ENCODE measurements around the gene CMIP. TPM values are rescaled to one million over a fixed set of nuclear protein-coding genes. Genes with fewer than 3 reads are reported as not detected.
"Not testable (repeated sequence)": the region's sequence is repeated elsewhere in the genome, so short reads cannot be mapped to it uniquely, and the experiment has no call there.

CMIP gene
- total and polyA plus RNA-seq, 3 experiments from 2014 or later, result 1.0 to 24.4 (median 23.6) TPM

DNA sequence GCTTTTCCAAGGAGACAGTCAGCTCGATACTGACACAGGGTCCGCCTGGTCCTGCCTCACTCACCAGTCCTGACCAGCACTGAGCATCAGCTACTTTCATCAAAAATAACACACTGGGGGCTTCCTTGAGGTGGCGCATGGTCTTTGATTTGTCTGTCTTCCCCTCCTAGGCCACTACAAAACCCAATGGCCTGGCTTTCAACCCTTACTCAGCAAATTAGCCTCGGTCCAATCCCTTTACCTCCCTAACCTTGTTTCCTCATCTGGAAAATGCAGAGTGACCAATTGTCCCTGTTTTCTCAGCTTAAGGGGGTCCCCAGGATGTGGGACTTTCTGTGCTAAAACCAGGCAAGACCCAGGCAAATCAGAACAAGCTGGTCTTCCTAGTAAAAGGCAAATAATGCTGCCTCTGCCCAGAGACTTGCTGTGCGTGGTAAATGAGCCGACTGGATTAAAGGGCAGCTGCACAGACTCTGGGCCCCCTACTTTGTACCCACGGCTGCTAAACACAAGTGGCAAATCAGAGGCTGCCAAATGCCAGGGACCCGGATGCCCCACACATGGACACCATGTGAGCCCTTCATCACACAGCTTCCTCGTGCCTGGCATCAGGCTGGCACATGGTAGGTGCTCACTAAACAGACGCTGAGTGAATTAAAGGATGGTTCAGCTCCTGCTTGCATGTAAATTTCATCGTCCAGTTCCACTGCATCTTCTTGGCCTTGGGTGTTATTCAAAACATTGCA, 31.2 kb upstream of the CMIP start:
- no peaks in the 10 kb centered on the region for H3K9me3 ChIP-seq (ENCODE audit: low read length)
- no peak for DNase-seq
- ChIA-PET CTCF (interaction anchor here (1.2 to 1.3 kb wide), 2 partner anchors 10 to 15 kb away, joined by 5 read pairs; no protein-coding TSS in a partner anchor), POLR2A (no interaction called here)
- no peaks in the 10 kb centered on the region for H3K36me3 Mint-ChIP-seq
- no peaks in the 10 kb centered on the region for H3K4me1 ChIP-seq (ENCODE audit: insufficient read depth, low read length)
- peak overlapping the region in 2 of 8 donors; percentile 32 to 50 for H3K27ac Mint-ChIP-seq
- H3K9me3 Mint-ChIP-seq, result no peaks in the 10 kb centered on the region
- peaks cover 2 to 3% of the 10 kb centered on the region in 2 donors for H3K27me3 Mint-ChIP-seq
- H3K36me3 ChIP-seq (ENCODE audit: insufficient read depth, low read length), result no peaks in the 10 kb centered on the region
- H3K4me3 Mint-ChIP-seq, result no peak overlapping the region
- H3K4me3 ChIP-seq (ENCODE audit: low read length), result no peak overlapping the region
- H3K27ac ChIP-seq (ENCODE audit: low read depth, low read length), result no peak overlapping the region
- H3K4me1 Mint-ChIP-seq, result no peaks in the 10 kb centered on the region
- no peaks in the 10 kb centered on the region for H3K27me3 ChIP-seq (ENCODE audit: insufficient read depth, low read length, poor library complexity, severe bottlenecking)

DNA sequence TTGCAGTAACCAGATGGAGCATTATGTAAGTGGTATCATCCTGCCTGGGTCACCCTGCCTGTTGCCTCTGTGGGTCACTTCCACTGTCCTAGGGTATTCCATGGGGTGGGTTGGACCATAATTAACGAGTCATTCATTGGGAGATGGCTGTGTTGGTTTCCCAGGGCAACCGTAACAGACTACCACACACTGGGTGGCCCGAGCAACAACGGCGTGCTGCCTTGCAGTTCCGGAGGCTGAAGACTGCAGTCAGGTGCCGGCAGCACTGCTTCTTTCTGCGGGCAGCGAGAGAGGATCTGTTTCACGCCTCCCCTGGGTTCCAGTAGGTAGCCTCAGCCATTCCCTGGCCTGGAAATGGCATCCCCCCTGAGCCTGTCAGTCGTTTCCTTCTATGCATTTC, 28.9 kb upstream of the CMIP start:
- no peak overlapping the region for H3K4me3 ChIP-seq (ENCODE audit: low read length)
- no peaks in the 10 kb centered on the region for H3K4me1 ChIP-seq (ENCODE audit: insufficient read depth, low read length)
- DNase-seq, result no peak
- ChIA-PET POLR2A (no interaction called here), CTCF (interaction anchor here (2.3 kb wide), 1 partner anchor 12 kb away, joined by 7 read pairs; no protein-coding TSS in a partner anchor)
- Mint-ChIP-seq H3K9me3 (peaks cover 0 to 1% (median 0%) of the 10 kb centered on the region in 5 donors), H3K4me1 (no peaks in the 10 kb centered on the region), H3K27ac (peak overlapping the region in 1 of 8 donors; percentile 33), H3K27me3 (no peaks in the 10 kb centered on the region), H3K4me3 (no peak overlapping the region), H3K36me3 (no peaks in the 10 kb centered on the region)
- H3K27me3 ChIP-seq (ENCODE audit: insufficient read depth, low read length, poor library complexity, severe bottlenecking), result no peaks in the 10 kb centered on the region
- no peaks in the 10 kb centered on the region for H3K9me3 ChIP-seq (ENCODE audit: low read length)
- no peak overlapping the region for H3K27ac ChIP-seq (ENCODE audit: low read depth, low read length)
- no peaks in the 10 kb centered on the region for H3K36me3 ChIP-seq (ENCODE audit: insufficient read depth, low read length)

DNA sequence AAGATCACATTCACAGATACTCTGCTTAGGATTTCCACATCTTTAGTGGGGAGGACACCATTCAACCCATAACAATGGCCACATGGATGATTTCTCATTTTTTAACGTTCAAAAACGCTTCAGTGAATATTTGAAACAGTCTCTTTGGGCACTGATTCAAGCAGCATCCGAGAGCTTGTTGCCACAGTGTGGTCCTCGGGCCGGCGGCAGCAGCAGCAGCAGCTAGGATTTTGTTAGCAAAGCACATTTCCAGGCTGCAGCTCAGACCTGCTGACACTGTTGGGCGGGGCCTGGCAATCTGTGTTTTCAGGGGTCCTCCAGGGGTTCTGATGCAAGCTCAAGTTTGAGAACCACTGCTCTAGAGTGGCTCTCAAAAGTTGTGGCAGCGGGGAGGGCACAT, 27.9 kb upstream of the CMIP start:
- CTCF ChIA-PET, result interaction anchor here (2.3 kb wide), 1 partner anchor 13 kb away, joined by 7 read pairs; no protein-coding TSS in a partner anchor
- H3K4me3 Mint-ChIP-seq, result no peak overlapping the region

DNA sequence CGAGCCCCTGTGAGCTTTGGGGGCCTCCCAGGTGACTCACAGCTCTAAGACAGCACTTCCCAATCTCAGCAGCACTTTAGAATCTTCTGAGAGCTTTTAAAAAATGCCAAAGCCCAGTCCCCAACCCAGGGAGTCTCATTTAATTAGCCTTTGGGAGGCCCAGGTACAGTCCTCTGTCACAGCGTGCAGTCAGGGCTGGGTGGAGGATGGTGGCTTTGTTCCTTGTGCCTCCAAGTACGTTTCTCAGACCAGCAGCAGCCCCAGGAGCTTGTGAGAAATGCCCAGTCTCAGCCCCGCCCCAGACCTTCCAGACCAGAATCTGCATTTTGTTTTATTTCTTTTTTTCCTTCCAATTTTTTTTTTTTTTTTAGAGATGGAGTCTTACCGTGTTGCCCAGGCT, 27.4 kb upstream of the CMIP start:
- Mint-ChIP-seq H3K4me3 (no peak overlapping the region), H3K27ac (no peak overlapping the region), H3K27me3 (no peaks in the 10 kb centered on the region), H3K36me3 (no peaks in the 10 kb centered on the region), H3K4me1 (no peaks in the 10 kb centered on the region), H3K9me3 (peaks cover 0 to 1% (median 0%) of the 10 kb centered on the region in 5 donors)
- Histone ChIP-seq H3K27me3 (ENCODE audit: insufficient read depth, low read length, poor library complexity, severe bottlenecking) (no peaks in the 10 kb centered on the region), H3K9me3 (ENCODE audit: low read length) (no peaks in the 10 kb centered on the region), H3K36me3 (ENCODE audit: insufficient read depth, low read length) (no peaks in the 10 kb centered on the region), H3K27ac (ENCODE audit: low read depth, low read length) (no peak overlapping the region), H3K4me1 (ENCODE audit: insufficient read depth, low read length) (no peaks in the 10 kb centered on the region), H3K4me3 (ENCODE audit: low read length) (no peak overlapping the region)
- POLR2A ChIA-PET, result no interaction called here
- DNase-seq, result no peak
- CTCF ChIA-PET, result interaction anchor here (2.3 kb wide), 1 partner anchor 14 kb away, joined by 7 read pairs; no protein-coding TSS in a partner anchor

More for the DNA sequence above, 27.9 kb upstream of the CMIP start:
- Mint-ChIP-seq H3K9me3 (peaks cover 0 to 1% (median 0%) of the 10 kb centered on the region in 5 donors), H3K36me3 (no peaks in the 10 kb centered on the region), H3K27ac (no peak overlapping the region), H3K4me1 (no peaks in the 10 kb centered on the region), H3K27me3 (no peaks in the 10 kb centered on the region)
- Histone ChIP-seq H3K4me3 (ENCODE audit: low read length) (no peak overlapping the region), H3K36me3 (ENCODE audit: insufficient read depth, low read length) (no peaks in the 10 kb centered on the region), H3K4me1 (ENCODE audit: insufficient read depth, low read length) (no peaks in the 10 kb centered on the region), H3K27ac (ENCODE audit: low read depth, low read length) (no peak overlapping the region), H3K9me3 (ENCODE audit: low read length) (no peaks in the 10 kb centered on the region), H3K27me3 (ENCODE audit: insufficient read depth, low read length, poor library complexity, severe bottlenecking) (no peaks in the 10 kb centered on the region)
- no peak for DNase-seq
- POLR2A ChIA-PET, result no interaction called here

- Mint-ChIP-seq H3K4me1 (peaks cover 4 to 8% (median 7%) of the 10 kb centered on the region in 3 donors), H3K27ac (no peak overlapping the region), H3K27me3 (no peaks in the 10 kb centered on the region), H3K36me3 (no peaks in the 10 kb centered on the region), H3K4me3 (no peak overlapping the region), H3K9me3 (peaks cover 0 to 1% (median 0%) of the 10 kb centered on the region in 5 donors)
- Histone ChIP-seq H3K4me3 (ENCODE audit: low read length) (no peak overlapping the region), H3K9me3 (ENCODE audit: low read length) (no peaks in the 10 kb centered on the region), H3K36me3 (ENCODE audit: insufficient read depth, low read length) (no peaks in the 10 kb centered on the region), H3K27ac (ENCODE audit: low read depth, low read length) (no peak overlapping the region), H3K4me1 (ENCODE audit: insufficient read depth, low read length) (peaks cover 7% of the 10 kb centered on the region), H3K27me3 (ENCODE audit: insufficient read depth, low read length, poor library complexity, severe bottlenecking) (no peaks in the 10 kb centered on the region)
- ChIA-PET POLR2A (no interaction called here), CTCF (interaction anchor here (1.0 kb wide), 1 partner anchor 16 kb away, joined by 3 read pairs; no protein-coding TSS in a partner anchor)
- DNase-seq, result no peak
Measured at GRCh38 chr16:81419806-81420205, 24.8 kb upstream of the CMIP start.

GRCh38 chr16:81421126-81421525, 23.5 kb upstream of the CMIP start:
- H3K9me3 ChIP-seq (ENCODE audit: low read length), result no peaks in the 10 kb centered on the region
- H3K4me1 Mint-ChIP-seq, result peaks cover 6 to 15% (median 15%) of the 10 kb centered on the region in 3 donors
- H3K9me3 Mint-ChIP-seq, result peaks cover 0 to 1% (median 0%) of the 10 kb centered on the region in 5 donors
- H3K4me1 ChIP-seq (ENCODE audit: insufficient read depth, low read length), result peaks cover 7% of the 10 kb centered on the region
- ChIA-PET POLR2A (interaction anchor here (0.5 kb wide), 1 partner anchor 64 kb away, joined by 5 read pairs; no protein-coding TSS in a partner anchor), CTCF (interaction anchor here (0.7 to 0.9 kb wide), 2 partner anchors 17 to 20 kb away, joined by 3 read pairs; no protein-coding TSS in a partner anchor)
- H3K36me3 Mint-ChIP-seq, result no peaks in the 10 kb centered on the region
- no peak overlapping the region for H3K4me3 ChIP-seq (ENCODE audit: low read length)
- H3K27me3 ChIP-seq (ENCODE audit: insufficient read depth, low read length, poor library complexity, severe bottlenecking), result no peaks in the 10 kb centered on the region
- no peak overlapping the region for H3K27ac ChIP-seq (ENCODE audit: low read depth, low read length)
- no peak overlapping the region for H3K27ac Mint-ChIP-seq
- DNase-seq, result no peak
- no peaks in the 10 kb centered on the region for H3K27me3 Mint-ChIP-seq
- no peaks in the 10 kb centered on the region for H3K36me3 ChIP-seq (ENCODE audit: insufficient read depth, low read length)
- no peak overlapping the region for H3K4me3 Mint-ChIP-seq

- Mint-ChIP-seq H3K4me1 (peaks cover 6 to 15% (median 15%) of the 10 kb centered on the region in 3 donors), H3K27ac (no peak overlapping the region), H3K9me3 (peaks cover 0 to 1% (median 0%) of the 10 kb centered on the region in 5 donors), H3K36me3 (no peaks in the 10 kb centered on the region), H3K27me3 (no peaks in the 10 kb centered on the region), H3K4me3 (no peak overlapping the region)
- DNase-seq, result no peak
- Histone ChIP-seq H3K36me3 (ENCODE audit: insufficient read depth, low read length) (no peaks in the 10 kb centered on the region), H3K9me3 (ENCODE audit: low read length) (no peaks in the 10 kb centered on the region), H3K27me3 (ENCODE audit: insufficient read depth, low read length, poor library complexity, severe bottlenecking) (no peaks in the 10 kb centered on the region), H3K27ac (ENCODE audit: low read depth, low read length) (no peak overlapping the region), H3K4me3 (ENCODE audit: low read length) (no peak overlapping the region), H3K4me1 (ENCODE audit: insufficient read depth, low read length) (peaks cover 7% of the 10 kb centered on the region)
- POLR2A ChIA-PET, result no interaction called here
- CTCF ChIA-PET, result interaction anchor here (0.9 kb wide), 1 partner anchor 20 kb away, joined by 3 read pairs; no protein-coding TSS in a partner anchor
Measured at GRCh38 chr16:81421536-81421935, 23.1 kb upstream of the CMIP start.

DNA sequence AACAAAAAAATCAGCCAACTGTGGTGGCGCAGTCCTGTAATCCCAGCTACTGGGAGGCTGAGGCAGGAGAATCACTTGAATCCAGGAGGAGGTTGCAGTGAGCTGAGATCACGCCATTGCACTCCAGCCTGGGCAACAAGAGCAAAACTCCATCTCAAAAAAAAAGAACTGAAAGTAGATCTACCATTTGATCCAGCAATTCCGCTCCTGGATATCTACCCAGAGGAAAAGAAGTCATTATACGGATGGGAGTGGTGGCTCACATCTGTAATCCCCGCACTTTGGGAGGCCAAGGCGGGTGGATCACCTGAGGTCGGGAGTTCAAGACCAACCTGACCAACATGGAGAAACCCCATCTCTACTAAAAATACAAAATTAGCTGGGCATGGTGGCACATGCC, 22.5 kb upstream of the CMIP start:
- H3K27ac ChIP-seq (ENCODE audit: low read depth, low read length); CTCF ChIA-PET; H3K27me3 Mint-ChIP-seq; H3K4me3 ChIP-seq (ENCODE audit: low read length); H3K4me1 ChIP-seq (ENCODE audit: insufficient read depth, low read length); DNase-seq; H3K9me3 ChIP-seq (ENCODE audit: low read length); H3K4me3 Mint-ChIP-seq; H3K36me3 ChIP-seq (ENCODE audit: insufficient read depth, low read length); H3K36me3 Mint-ChIP-seq; H3K27ac Mint-ChIP-seq; H3K9me3 Mint-ChIP-seq; POLR2A ChIA-PET; H3K27me3 ChIP-seq (ENCODE audit: insufficient read depth, low read length, poor library complexity, severe bottlenecking): not testable (repeated sequence)
- H3K4me1 Mint-ChIP-seq, result peaks cover 6 to 15% (median 15%) of the 10 kb centered on the region in 3 donors

Measured in CD8-positive, alpha-beta memory T cell (primary cell).